Hepatocyte (in vitro differentiated cells): ENCODE data around the gene COL8A2.
A peak's percentile ranks its signal among the peaks of the same experiment; 100 is the strongest.

Experiments used
- EZH2 ChIP-seq: fragments of 200-600 bp; sonication (generic); IDR thresholded peaks from 2 replicates; pipeline ENCODE4 v1.6.1; 2016; ENCODE audit warnings: antibody characterized with exemption, mild to moderate bottlenecking, borderline replicate concordance
- TF ChIP-seq, protein P1 (sequence below): fragments of 200-600 bp; sonication (generic); IDR thresholded peaks from 2 replicates; pipeline ENCODE4 v1.5.1; 2016; ENCODE audit warnings: antibody characterized with exemption, mild to moderate bottlenecking; ENCODE audit not compliant: poor library complexity

DNA sequence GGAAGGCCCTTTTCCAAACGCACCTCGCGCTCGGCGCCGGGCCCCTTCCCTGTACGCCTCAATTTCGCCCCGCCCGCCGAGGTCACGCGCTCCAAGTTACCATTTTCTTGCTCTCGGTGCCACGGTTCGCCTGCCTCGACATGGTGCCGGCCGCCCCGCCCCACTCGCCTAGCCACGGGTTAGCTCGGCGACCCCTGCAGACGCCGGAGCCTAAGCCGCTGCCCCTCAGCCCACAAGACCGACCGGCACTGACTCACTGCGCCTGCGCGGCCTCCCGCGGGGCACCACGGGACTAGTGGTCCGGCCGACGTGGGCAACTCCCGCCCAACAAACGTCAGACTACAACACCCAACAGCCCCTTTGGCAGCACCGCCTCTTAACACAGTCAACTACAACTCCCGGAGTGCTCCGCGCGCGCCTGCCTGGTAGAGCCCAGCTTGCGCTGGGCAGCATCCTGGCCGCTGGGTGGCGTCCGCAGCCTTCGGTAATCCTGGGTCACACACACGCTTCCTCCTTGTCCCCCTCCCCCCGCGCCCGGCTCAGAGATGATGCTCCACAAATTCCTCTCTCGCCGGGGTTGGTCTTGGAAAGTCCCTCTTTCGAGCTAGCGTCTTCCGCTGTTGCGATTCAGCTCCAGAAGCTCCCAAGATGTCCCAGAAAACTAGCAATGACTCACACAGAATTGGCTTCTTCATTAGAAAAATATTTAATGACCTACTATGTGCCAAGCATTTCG is 24.4 kb upstream of the COL8A2 start, which contains the start of gene TRAPPC3:
- TF ChIP-seq, protein P1, sequence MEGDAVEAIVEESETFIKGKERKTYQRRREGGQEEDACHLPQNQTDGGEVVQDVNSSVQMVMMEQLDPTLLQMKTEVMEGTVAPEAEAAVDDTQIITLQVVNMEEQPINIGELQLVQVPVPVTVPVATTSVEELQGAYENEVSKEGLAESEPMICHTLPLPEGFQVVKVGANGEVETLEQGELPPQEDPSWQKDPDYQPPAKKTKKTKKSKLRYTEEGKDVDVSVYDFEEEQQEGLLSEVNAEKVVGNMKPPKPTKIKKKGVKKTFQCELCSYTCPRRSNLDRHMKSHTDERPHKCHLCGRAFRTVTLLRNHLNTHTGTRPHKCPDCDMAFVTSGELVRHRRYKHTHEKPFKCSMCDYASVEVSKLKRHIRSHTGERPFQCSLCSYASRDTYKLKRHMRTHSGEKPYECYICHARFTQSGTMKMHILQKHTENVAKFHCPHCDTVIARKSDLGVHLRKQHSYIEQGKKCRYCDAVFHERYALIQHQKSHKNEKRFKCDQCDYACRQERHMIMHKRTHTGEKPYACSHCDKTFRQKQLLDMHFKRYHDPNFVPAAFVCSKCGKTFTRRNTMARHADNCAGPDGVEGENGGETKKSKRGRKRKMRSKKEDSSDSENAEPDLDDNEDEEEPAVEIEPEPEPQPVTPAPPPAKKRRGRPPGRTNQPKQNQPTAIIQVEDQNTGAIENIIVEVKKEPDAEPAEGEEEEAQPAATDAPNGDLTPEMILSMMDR = peak; percentile 98
- TF ChIP-seq EZH2 = no peak
